A673 (cell line): ENCODE data around the gene JAKMIP1.

Experiments
- CTCF ChIP-seq: fragments of 300-800, 200-600 bp; sonication (generic); conservative IDR thresholded peaks from 2 replicates; pipeline ENCODE4 v1.5.1; 2017; ENCODE audit warnings: low read depth, mild to moderate bottlenecking, antibody characterized with exemption, low read length, moderate library complexity, mixed read lengths
- EZH2 ChIP-seq: fragments of 200-600 bp; sonication (generic); IDR thresholded peaks from 2 replicates; pipeline ENCODE4 v1.6.1; 2017; ENCODE audit warnings: borderline replicate concordance, low read depth, mild to moderate bottlenecking, mixed read lengths, antibody characterized with exemption, low read length; ENCODE audit not compliant: poor library complexity, severe bottlenecking

GRCh38 chr4:6095023-6095752 is 105.2 kb downstream of the JAKMIP1 start:
- TF ChIP-seq CTCF (no peak), EZH2 (no peak)
